ENCODE data around the gene BMP6. TPM values are rescaled to one million over a fixed set of nuclear protein-coding genes. Genes with fewer than 3 reads are reported as not detected.

The BMP6 gene
- total and polyA plus RNA-seq, 2 of the 8 experiments (the other 6 are each of a cell fraction or from before 2014, with no cell fraction given), result 2.0 to 2.1 TPM

- 86% methylated on average over 7 of the region's 7 CpGs; no CpG with 5 or more reads in 1 of the 2 experiments for whole genome bisulfite sequencing, 2 experiments (ENCODE audit: extremely low coverage in 1 of 2, insufficient coverage in 1 of 2, insufficient read length in 1 of 2, insufficient replicate concordance in 2 of 2, low coverage in 1 of 2, low lambda C conversion rate in 2 of 2, missing lambda C conversion rate in 1 of 2)
- H2BK5ac ChIP-seq (ENCODE audit: low read depth, low read length), result no peak overlapping the region
- H3K4me1 ChIP-seq (replicated peaks in 1 of 4; ENCODE audit: control insufficient read depth in 3 of 4, insufficient read depth in 4 of 4, low read length in 3 of 4), result no peaks in the 10 kb centered on the region
- H2AFZ ChIP-seq (ENCODE audit: low read length), result no peak overlapping the region
- H3K79me1 ChIP-seq (ENCODE audit: low read depth, low read length), result no peaks in the 10 kb centered on the region; the same call in 1 of the 2 replicates
- H2BK20ac ChIP-seq (ENCODE audit: low read length), result no peak overlapping the region
- no peak overlapping the region for H2BK120ac ChIP-seq (replicated peaks; ENCODE audit: low read depth, low read length)
- no peak overlapping the region for H3K4me2 ChIP-seq (ENCODE audit: insufficient read depth in 1 of 2, low read depth in 2 of 2, low read length in 2 of 2)
- H3K4me3 ChIP-seq (ENCODE audit: extremely low read depth in 1 of 4, insufficient read depth in 2 of 4, low read depth in 3 of 4, low read length in 4 of 4), result no peak overlapping the region
- H2BK12ac ChIP-seq (ENCODE audit: low read depth, low read length), result no peak overlapping the region
- H2BK15ac ChIP-seq (ENCODE audit: low read length), result no peak overlapping the region
- H3K27me3 ChIP-seq (replicated peaks in 1 of 4; ENCODE audit: control insufficient read depth in 3 of 4, extremely low read depth in 1 of 4, insufficient read depth in 3 of 4, low read length in 3 of 4), result no peaks in the 10 kb centered on the region
- no peaks in the 10 kb centered on the region for H4K20me1 ChIP-seq (replicated peaks in 1 of 2; ENCODE audit: control insufficient read depth in 1 of 2, insufficient read depth in 2 of 2, low read length in 2 of 2)
- H3K56ac ChIP-seq (replicated peaks; ENCODE audit: insufficient read length, low read depth, low read length), result no peak overlapping the region
- H2AK5ac ChIP-seq (ENCODE audit: low read depth, low read length), result no peak overlapping the region
- H4K91ac ChIP-seq (replicated peaks; ENCODE audit: insufficient read length, low read length), result no peak overlapping the region
- ChIA-PET CTCF (ENCODE audit: partially characterized antibody) (interaction anchor here (1.2 to 1.4 kb wide), 2 partner anchors 18 to 74 kb away, joined by 3 read pairs; no protein-coding TSS in a partner anchor), POLR2A (ENCODE audit: partially characterized antibody) (interaction anchor here (1.5 kb wide), 2 partner anchors 8 to 16 kb away, joined by 3 to 4 read pairs; no protein-coding TSS in a partner anchor)
- no peak for FAIRE-seq
- H3K23me2 ChIP-seq (ENCODE audit: low read depth, low read length), result no peaks in the 10 kb centered on the region
- H3K36me3 ChIP-seq (ENCODE audit: control insufficient read depth in 2 of 4, insufficient read depth in 4 of 4, low read length in 3 of 4), result no peaks in the 10 kb centered on the region
- H3K14ac ChIP-seq (ENCODE audit: insufficient read length), result no peak overlapping the region
- H3K9me3 ChIP-seq (ENCODE audit: insufficient read depth in 2 of 2, low read depth in 1 of 2, low read length in 1 of 2), result no peaks in the 10 kb centered on the region
- H3K9ac ChIP-seq (replicated peaks in 1 of 4; ENCODE audit: extremely low read depth in 1 of 4, low read depth in 3 of 4, low read length in 3 of 4), result no peak overlapping the region
- H3K79me2 ChIP-seq (ENCODE audit: control insufficient read depth in 1 of 2, insufficient read depth in 2 of 2, low read length in 2 of 2), result no peaks in the 10 kb centered on the region
- H3K4ac ChIP-seq (replicated peaks; ENCODE audit: insufficient read length, low read depth, low read length), result no peak overlapping the region
- no peak for TF ChIP-seq GABPA (IDR thresholded peaks at IDR 0.05; ENCODE audit: borderline replicate concordance, insufficient read depth, low read length)
- no peak for TF ChIP-seq YY1 (IDR thresholded peaks at IDR 0.05; ENCODE audit: low read depth, low read length)
- TF ChIP-seq PHF8 (conservative IDR thresholded peaks at IDR 0.05; ENCODE audit: low read depth, low read length), result no peak
- TF ChIP-seq SIRT6 (IDR thresholded peaks at IDR 0.05; ENCODE audit: low read length), result no peak
- TF ChIP-seq MAFK (IDR thresholded peaks at IDR 0.05; ENCODE audit: low read depth, low read length), result no peak
- no peak for TF ChIP-seq TCF12 (IDR thresholded peaks at IDR 0.05; ENCODE audit: low read depth, low read length)
- no peak for TF ChIP-seq HDAC6 (IDR thresholded peaks at IDR 0.05; ENCODE audit: low read depth, low read length)
- no peak for TF ChIP-seq CTBP2 (IDR thresholded peaks at IDR 0.05; ENCODE audit: borderline replicate concordance, insufficient read depth, insufficient read length, low read length)
- TF ChIP-seq TEAD4 (IDR thresholded peaks at IDR 0.05; ENCODE audit: low read depth, low read length), result no peak
- no peak for TF ChIP-seq RNF2 (IDR thresholded peaks at IDR 0.05; ENCODE audit: borderline replicate concordance, low read depth, low read length, missing control alignments, poor library complexity, severe bottlenecking)
- TF ChIP-seq FOSL1 (IDR thresholded peaks at IDR 0.05; ENCODE audit: insufficient read depth, low read depth, low read length), result no peak
- no peak for DNase-seq (ENCODE audit: low read depth in 1 of 2, low spot score in 2 of 2)
- no peak overlapping the region for H3K18ac ChIP-seq (ENCODE audit: extremely low read depth, low read length)
- H3K23ac ChIP-seq (ENCODE audit: insufficient read length), result no peak overlapping the region
- no peak overlapping the region for H4K5ac ChIP-seq (ENCODE audit: insufficient read length, low read depth, low read length)
- no peak overlapping the region for H3K27ac ChIP-seq (ENCODE audit: low read depth, low read length)
- H4K8ac ChIP-seq (ENCODE audit: extremely low read depth, insufficient read depth, low read length), result no peak overlapping the region
Observed at GRCh38 chr6:7785243-7786035, 59.5 kb downstream of the BMP6 start.

Data from H1 (cell line).